ENCODE data around the gene PTPRU. TPM values are rescaled to one million over a fixed set of nuclear protein-coding genes. Genes with fewer than 3 reads are reported as not detected.
"Not testable (repeated sequence)": the region's sequence is repeated elsewhere in the genome, so short reads cannot be mapped to it uniquely, and the experiment has no call there.

Gene PTPRU
- total RNA-seq, 1 experiment from 2014 or later = 6.8 TPM

- Histone ChIP-seq H3K4me3 (ENCODE audit: low read depth, low read length, poor library complexity, severe bottlenecking) (no peak overlapping the region), H3K4me1 (ENCODE audit: insufficient read depth, low read length, poor library complexity, severe bottlenecking) (peaks cover 18% of the 10 kb centered on the region), H3K9me3 (ENCODE audit: low read depth, low read length, poor library complexity, severe bottlenecking) (no peaks in the 10 kb centered on the region), H3K27ac (ENCODE audit: low read depth, low read length, poor library complexity, severe bottlenecking) (no peak overlapping the region), H3K27me3 (replicated peaks; ENCODE audit: insufficient read depth, low read depth, low read length, poor library complexity) (peaks cover 6% of the 10 kb centered on the region), H3K36me3 (ENCODE audit: insufficient read depth, low read length, poor library complexity, severe bottlenecking) (no peaks in the 10 kb centered on the region)
- TF ChIP-seq, protein P1, sequence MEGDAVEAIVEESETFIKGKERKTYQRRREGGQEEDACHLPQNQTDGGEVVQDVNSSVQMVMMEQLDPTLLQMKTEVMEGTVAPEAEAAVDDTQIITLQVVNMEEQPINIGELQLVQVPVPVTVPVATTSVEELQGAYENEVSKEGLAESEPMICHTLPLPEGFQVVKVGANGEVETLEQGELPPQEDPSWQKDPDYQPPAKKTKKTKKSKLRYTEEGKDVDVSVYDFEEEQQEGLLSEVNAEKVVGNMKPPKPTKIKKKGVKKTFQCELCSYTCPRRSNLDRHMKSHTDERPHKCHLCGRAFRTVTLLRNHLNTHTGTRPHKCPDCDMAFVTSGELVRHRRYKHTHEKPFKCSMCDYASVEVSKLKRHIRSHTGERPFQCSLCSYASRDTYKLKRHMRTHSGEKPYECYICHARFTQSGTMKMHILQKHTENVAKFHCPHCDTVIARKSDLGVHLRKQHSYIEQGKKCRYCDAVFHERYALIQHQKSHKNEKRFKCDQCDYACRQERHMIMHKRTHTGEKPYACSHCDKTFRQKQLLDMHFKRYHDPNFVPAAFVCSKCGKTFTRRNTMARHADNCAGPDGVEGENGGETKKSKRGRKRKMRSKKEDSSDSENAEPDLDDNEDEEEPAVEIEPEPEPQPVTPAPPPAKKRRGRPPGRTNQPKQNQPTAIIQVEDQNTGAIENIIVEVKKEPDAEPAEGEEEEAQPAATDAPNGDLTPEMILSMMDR (conservative IDR thresholded peaks at IDR 0.05; ENCODE audit: low read depth, low read length) = no peak
- no peak for TF ChIP-seq EZH2 (IDR thresholded peaks at IDR 0.05; ENCODE audit: borderline replicate concordance, low read depth, low read length, poor library complexity, severe bottlenecking)
- CTCF ChIA-PET = no interaction called here
- intact Hi-C loops (cut with micrococcal nuclease; ENCODE audit: unreplicated experiment) = loop anchor here (10.0 kb wide), 2 partner anchors 112 to 852 kb away; no protein-coding TSS in a partner anchor
- no TSS peak for BruUV-seq (replicated peaks)
- no peak for DNase-seq (ENCODE audit: low spot score)
- POLR2A ChIA-PET (ENCODE audit: low non-redundant PET) = no interaction called here
Observed at GRCh38 chr1:29232387-29232786, 3.9 kb upstream of the PTPRU start.

DNA sequence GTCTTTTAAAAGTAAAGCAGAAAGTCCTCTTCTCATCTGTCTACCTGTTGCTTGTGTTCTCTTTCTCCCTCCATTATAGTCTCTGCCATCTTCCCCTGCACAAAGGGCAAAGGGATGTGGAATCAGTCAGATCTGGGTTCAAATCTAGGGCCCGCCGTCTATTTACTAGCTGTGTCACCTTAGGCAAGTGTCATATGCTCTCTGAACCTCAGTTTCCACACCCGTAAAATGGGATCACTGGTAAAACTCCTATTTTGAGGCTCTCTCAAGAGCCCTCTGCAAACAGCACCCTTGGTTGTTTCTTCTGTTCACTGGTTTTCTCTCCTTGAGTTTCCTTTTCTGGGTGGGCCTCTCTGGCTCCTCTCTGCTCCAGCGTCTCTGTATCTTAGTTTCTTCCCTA, 2.6 kb upstream of the PTPRU start:
- H3K36me3 ChIP-seq (ENCODE audit: insufficient read depth, low read length, poor library complexity, severe bottlenecking) = no peaks in the 10 kb centered on the region
- no peaks in the 10 kb centered on the region for H3K9me3 ChIP-seq (ENCODE audit: low read depth, low read length, poor library complexity, severe bottlenecking)
- no peak overlapping the region for H3K4me3 ChIP-seq (ENCODE audit: low read depth, low read length, poor library complexity, severe bottlenecking)
- peaks cover 22% of the 10 kb centered on the region for H3K4me1 ChIP-seq (ENCODE audit: insufficient read depth, low read length, poor library complexity, severe bottlenecking)
- no peak for DNase-seq (ENCODE audit: low spot score)
- H3K27me3 ChIP-seq (replicated peaks; ENCODE audit: insufficient read depth, low read depth, low read length, poor library complexity) = peaks cover 6% of the 10 kb centered on the region
- ChIA-PET CTCF (no interaction called here), POLR2A (ENCODE audit: low non-redundant PET) (no interaction called here)
- BruUV-seq (replicated peaks) = no TSS peak
- no peak overlapping the region for H3K27ac ChIP-seq (ENCODE audit: low read depth, low read length, poor library complexity, severe bottlenecking)
- no peak for TF ChIP-seq EZH2 (IDR thresholded peaks at IDR 0.05; ENCODE audit: borderline replicate concordance, low read depth, low read length, poor library complexity, severe bottlenecking)
- intact Hi-C loops (cut with micrococcal nuclease; ENCODE audit: unreplicated experiment) = loop anchor here (10.0 kb wide), 2 partner anchors 111 to 851 kb away; no protein-coding TSS in a partner anchor

DNA sequence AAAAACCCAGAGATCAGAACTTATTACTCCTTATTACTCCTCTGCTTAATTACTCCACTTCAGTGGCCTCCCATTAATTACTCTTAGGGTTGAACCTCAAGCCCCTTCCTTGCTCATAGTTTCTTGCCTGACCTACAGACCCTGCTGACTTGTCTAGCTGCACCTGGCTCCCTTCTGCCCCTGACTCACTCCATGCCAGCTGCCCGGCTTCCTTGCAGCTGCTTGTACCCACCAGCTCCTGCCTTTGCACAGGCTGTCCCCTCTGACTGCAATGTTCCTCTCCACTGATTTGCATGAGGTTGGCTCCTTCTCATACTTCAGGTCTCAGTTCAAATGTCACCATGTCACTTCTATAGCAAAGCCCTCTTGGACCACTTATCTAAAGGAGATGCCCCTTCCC, 1.9 kb upstream of the PTPRU start:
- Histone ChIP-seq H3K4me1 (ENCODE audit: insufficient read depth, low read length, poor library complexity, severe bottlenecking) (peaks cover 23% of the 10 kb centered on the region), H3K27me3 (replicated peaks; ENCODE audit: insufficient read depth, low read depth, low read length, poor library complexity) (peaks cover 6% of the 10 kb centered on the region), H3K9me3 (ENCODE audit: low read depth, low read length, poor library complexity, severe bottlenecking) (no peaks in the 10 kb centered on the region), H3K27ac (ENCODE audit: low read depth, low read length, poor library complexity, severe bottlenecking) (no peak overlapping the region), H3K36me3 (ENCODE audit: insufficient read depth, low read length, poor library complexity, severe bottlenecking) (no peaks in the 10 kb centered on the region), H3K4me3 (ENCODE audit: low read depth, low read length, poor library complexity, severe bottlenecking) (no peak overlapping the region)
- intact Hi-C loops (cut with micrococcal nuclease; ENCODE audit: unreplicated experiment) = loop anchor here (10.0 kb wide), 2 partner anchors 110 to 850 kb away; no protein-coding TSS in a partner anchor
- POLR2A ChIA-PET (ENCODE audit: low non-redundant PET) = no interaction called here
- TF ChIP-seq, protein P1 (conservative IDR thresholded peaks at IDR 0.05; ENCODE audit: low read depth, low read length) = no peak
- no peak for TF ChIP-seq EZH2 (IDR thresholded peaks at IDR 0.05; ENCODE audit: borderline replicate concordance, low read depth, low read length, poor library complexity, severe bottlenecking)
- no peak for DNase-seq (ENCODE audit: low spot score)
- CTCF ChIA-PET = no interaction called here
- BruUV-seq (replicated peaks) = no TSS peak

DNA sequence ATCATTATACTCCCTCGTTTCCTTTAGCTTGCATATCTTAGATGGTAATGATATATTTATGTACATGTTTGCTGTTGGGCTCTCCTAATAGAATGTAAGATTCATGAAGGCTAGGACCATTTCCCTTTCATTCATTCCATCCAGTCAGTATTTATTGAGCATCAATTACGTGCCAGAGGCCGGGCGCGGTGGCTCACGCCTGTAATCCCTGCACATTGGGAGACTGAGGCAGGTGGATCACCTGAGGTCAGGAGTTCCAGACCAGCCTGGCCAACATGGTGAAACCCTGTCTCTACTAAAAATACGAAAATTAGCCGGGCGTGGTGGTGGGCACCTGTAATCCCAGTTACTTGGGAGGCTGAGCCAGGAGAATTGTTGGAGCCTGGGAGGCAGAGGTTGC, 1.4 kb upstream of the PTPRU start:
- CTCF ChIA-PET = interaction anchor here (1.0 kb wide), 1 partner anchor 1545 kb away, joined by 3 read pairs; no protein-coding TSS in a partner anchor

More for the DNA sequence above, 1.4 kb upstream of the PTPRU start:
- H3K27me3 ChIP-seq (replicated peaks; ENCODE audit: insufficient read depth, low read depth, low read length, poor library complexity); DNase-seq (ENCODE audit: low spot score); H3K27ac ChIP-seq (ENCODE audit: low read depth, low read length, poor library complexity, severe bottlenecking); BruUV-seq (replicated peaks); H3K9me3 ChIP-seq (ENCODE audit: low read depth, low read length, poor library complexity, severe bottlenecking); H3K4me3 ChIP-seq (ENCODE audit: low read depth, low read length, poor library complexity, severe bottlenecking); POLR2A ChIA-PET (ENCODE audit: low non-redundant PET); H3K36me3 ChIP-seq (ENCODE audit: insufficient read depth, low read length, poor library complexity, severe bottlenecking): not testable (repeated sequence)
- peaks cover 19% of the 10 kb centered on the region for H3K4me1 ChIP-seq (ENCODE audit: insufficient read depth, low read length, poor library complexity, severe bottlenecking)
- intact Hi-C loops (cut with micrococcal nuclease; ENCODE audit: unreplicated experiment) = loop anchor here (10.0 kb wide), 2 partner anchors 110 to 850 kb away; no protein-coding TSS in a partner anchor

Measured in A673 (cell line).